IPS DF 4.7 (cell line): Measurements from ENCODE around the gene CAPN7.

Experiments
- DNase-seq: peaks from one replicate; pipeline ENCODE4 v3.0.0-alpha.2; 2013; ENCODE audit warnings: low spot score; ENCODE audit errors: extremely low read depth

The CAPN7 gene

GRCh38 chr3:15243822-15244482, 37.9 kb downstream of the CAPN7 start:
- no peak for DNase-seq

- no peak for DNase-seq
Measured at GRCh38 chr3:15246186-15246585, 40.1 kb downstream of the CAPN7 start.

- DNase-seq: no peak
Measured at GRCh38 chr3:15253023-15253697, 47.1 kb downstream of the CAPN7 start.

- DNase-seq: no peak
Measured at GRCh38 chr3:15255215-15255614, 49.2 kb downstream of the CAPN7 start.

- no peak for DNase-seq
Measured at GRCh38 chr3:15256861-15257341, 50.9 kb downstream of the CAPN7 start.

- DNase-seq: no peak
Measured at GRCh38 chr3:15258720-15259119, 52.7 kb downstream of the CAPN7 start.

- DNase-seq: no peak
Measured at GRCh38 chr3:15260531-15260930, 54.5 kb downstream of the CAPN7 start.

- DNase-seq: no peak
Measured at GRCh38 chr3:15261274-15261673, 55.2 kb downstream of the CAPN7 start.

GRCh38 chr3:15262021-15262420, 56.0 kb downstream of the CAPN7 start:
- no peak for DNase-seq

GRCh38 chr3:15263120-15263519, 57.1 kb downstream of the CAPN7 start:
- DNase-seq: no peak

- no peak for DNase-seq
Measured at GRCh38 chr3:15263926-15264325, 57.9 kb downstream of the CAPN7 start.

GRCh38 chr3:15264486-15264885, 58.4 kb downstream of the CAPN7 start:
- DNase-seq: no peak

- DNase-seq: no peak
Measured at GRCh38 chr3:15265655-15266509, 59.8 kb downstream of the CAPN7 start.

- DNase-seq: no peak
Measured at GRCh38 chr3:15266510-15267376, 60.7 kb downstream of the CAPN7 start.

GRCh38 chr3:15267502-15267901, 61.5 kb downstream of the CAPN7 start:
- no peak for DNase-seq

- DNase-seq: no peak
Measured at GRCh38 chr3:15268033-15268631, 62.1 kb downstream of the CAPN7 start.

- no peak for DNase-seq
Measured at GRCh38 chr3:15269091-15269989, 63.3 kb downstream of the CAPN7 start.

- DNase-seq: no peak
Measured at GRCh38 chr3:15271030-15271429, 65.0 kb downstream of the CAPN7 start.

- no peak for DNase-seq
Measured at GRCh38 chr3:15271785-15272381, 65.8 kb downstream of the CAPN7 start.
